ENCODE results near the gene POSTN. TPM values are rescaled to one million over a fixed set of nuclear protein-coding genes. Genes with fewer than 3 reads are reported as not detected.

The POSTN gene
- total RNA-seq, 2 experiments from 2014 or later, result not detected

DNA sequence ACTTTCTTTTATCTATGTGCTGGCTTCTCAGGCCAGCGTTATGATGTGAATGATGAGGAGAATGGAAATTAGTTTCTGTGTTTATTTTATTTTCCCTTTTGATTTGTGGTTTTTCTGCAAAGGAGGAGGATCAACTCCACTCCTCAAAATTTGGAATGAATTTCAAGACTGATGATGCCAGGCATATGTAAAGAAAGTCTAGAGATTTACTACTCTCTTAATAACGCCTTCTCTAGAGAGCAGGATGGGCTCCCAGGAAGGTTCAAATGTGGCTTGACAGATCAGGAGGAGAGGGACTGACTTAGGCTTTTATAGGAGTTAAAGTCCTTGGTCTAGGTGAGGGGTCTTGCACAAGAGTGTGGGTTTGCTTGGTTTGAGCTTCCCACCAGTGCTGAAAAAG, 15.1 kb upstream of the POSTN start:
- Mint-ChIP-seq H3K36me3 (ENCODE audit: low read depth) (no peaks in the 10 kb centered on the region), H3K27ac (no peak overlapping the region), H3K9me3 (no peaks in the 10 kb centered on the region), H3K27me3 (no peaks in the 10 kb centered on the region), H3K4me1 (ENCODE audit: low read depth) (no peaks in the 10 kb centered on the region), H3K4me3 (no peak overlapping the region)
- DNase-seq (no peak), ATAC-seq (no peak)
- ChIA-PET CTCF (no interaction called here), POLR2A (no interaction called here)
- intact Hi-C loops (cut with micrococcal nuclease), result no loop called here
- TF ChIP-seq, protein P1, sequence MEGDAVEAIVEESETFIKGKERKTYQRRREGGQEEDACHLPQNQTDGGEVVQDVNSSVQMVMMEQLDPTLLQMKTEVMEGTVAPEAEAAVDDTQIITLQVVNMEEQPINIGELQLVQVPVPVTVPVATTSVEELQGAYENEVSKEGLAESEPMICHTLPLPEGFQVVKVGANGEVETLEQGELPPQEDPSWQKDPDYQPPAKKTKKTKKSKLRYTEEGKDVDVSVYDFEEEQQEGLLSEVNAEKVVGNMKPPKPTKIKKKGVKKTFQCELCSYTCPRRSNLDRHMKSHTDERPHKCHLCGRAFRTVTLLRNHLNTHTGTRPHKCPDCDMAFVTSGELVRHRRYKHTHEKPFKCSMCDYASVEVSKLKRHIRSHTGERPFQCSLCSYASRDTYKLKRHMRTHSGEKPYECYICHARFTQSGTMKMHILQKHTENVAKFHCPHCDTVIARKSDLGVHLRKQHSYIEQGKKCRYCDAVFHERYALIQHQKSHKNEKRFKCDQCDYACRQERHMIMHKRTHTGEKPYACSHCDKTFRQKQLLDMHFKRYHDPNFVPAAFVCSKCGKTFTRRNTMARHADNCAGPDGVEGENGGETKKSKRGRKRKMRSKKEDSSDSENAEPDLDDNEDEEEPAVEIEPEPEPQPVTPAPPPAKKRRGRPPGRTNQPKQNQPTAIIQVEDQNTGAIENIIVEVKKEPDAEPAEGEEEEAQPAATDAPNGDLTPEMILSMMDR (IDR thresholded peaks at IDR 0.05), result no peak

GRCh38 chr13:37613236-37613635, 14.7 kb upstream of the POSTN start:
- POLR2A ChIA-PET, result no interaction called here
- CTCF ChIA-PET, result no interaction called here
- intact Hi-C loops (cut with micrococcal nuclease), result no loop called here
- TF ChIP-seq, protein P1 (IDR thresholded peaks at IDR 0.05), result no peak
- Mint-ChIP-seq H3K27ac (no peak overlapping the region), H3K9me3 (no peaks in the 10 kb centered on the region), H3K27me3 (no peaks in the 10 kb centered on the region), H3K4me1 (ENCODE audit: low read depth) (no peaks in the 10 kb centered on the region), H3K36me3 (ENCODE audit: low read depth) (no peaks in the 10 kb centered on the region), H3K4me3 (no peak overlapping the region)
- ATAC-seq (no peak), DNase-seq (no peak)

GRCh38 chr13:37608750-37609339, 10.3 kb upstream of the POSTN start:
- ChIA-PET CTCF (no interaction called here), POLR2A (no interaction called here)
- intact Hi-C loops (cut with micrococcal nuclease), result no loop called here
- Mint-ChIP-seq H3K27me3 (no peaks in the 10 kb centered on the region), H3K27ac (no peak overlapping the region), H3K36me3 (ENCODE audit: low read depth) (no peaks in the 10 kb centered on the region), H3K9me3 (peaks cover 5% of the 10 kb centered on the region), H3K4me3 (no peak overlapping the region), H3K4me1 (ENCODE audit: low read depth) (no peaks in the 10 kb centered on the region)
- TF ChIP-seq, protein P1 (IDR thresholded peaks at IDR 0.05), result no peak
- ATAC-seq (no peak), DNase-seq (no peak)

DNA sequence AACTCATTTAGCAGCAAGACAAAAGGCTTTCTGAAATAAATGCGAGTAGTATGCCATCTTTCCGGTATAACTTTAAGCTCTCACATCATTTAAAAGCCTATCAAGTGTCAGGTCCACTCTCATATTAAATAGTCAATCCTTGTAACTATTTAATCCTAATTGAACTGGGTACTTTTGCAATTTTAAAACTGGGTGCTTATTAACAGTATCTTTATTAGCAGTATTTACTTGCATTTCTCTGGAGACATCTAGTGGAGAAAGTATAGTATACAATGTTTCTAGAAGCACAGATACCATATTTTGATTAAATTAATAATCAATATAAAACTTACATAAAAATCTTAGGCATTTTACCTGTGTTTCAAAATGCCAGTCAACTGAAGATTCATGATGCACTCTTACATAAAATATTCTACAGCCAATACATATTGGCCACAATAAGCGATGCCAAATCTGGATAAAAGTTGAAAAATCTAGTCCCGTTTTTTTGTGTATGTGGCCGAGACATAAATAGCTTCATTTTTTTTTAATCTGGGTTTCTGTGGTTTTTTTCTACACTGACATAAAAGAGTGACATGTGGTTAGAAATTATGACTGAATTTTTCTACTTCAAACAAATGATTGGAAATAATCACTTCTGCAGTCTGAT, 4.3 kb upstream of the POSTN start:
- TF ChIP-seq, protein P1 (IDR thresholded peaks at IDR 0.05), result peak; percentile 21
- CTCF ChIA-PET, result interaction anchor here (1.2 kb wide), 1 partner anchor 11 kb away, joined by 3 read pairs; no protein-coding TSS in a partner anchor
- Mint-ChIP-seq H3K27me3 (no peaks in the 10 kb centered on the region), H3K4me3 (no peak overlapping the region), H3K36me3 (ENCODE audit: low read depth) (no peaks in the 10 kb centered on the region), H3K27ac (no peak overlapping the region), H3K9me3 (peaks cover 5% of the 10 kb centered on the region), H3K4me1 (ENCODE audit: low read depth) (no peaks in the 10 kb centered on the region)
- ATAC-seq (no peak), DNase-seq (no peak)
- intact Hi-C loops (cut with micrococcal nuclease), result no loop called here
- POLR2A ChIA-PET, result no interaction called here

DNA sequence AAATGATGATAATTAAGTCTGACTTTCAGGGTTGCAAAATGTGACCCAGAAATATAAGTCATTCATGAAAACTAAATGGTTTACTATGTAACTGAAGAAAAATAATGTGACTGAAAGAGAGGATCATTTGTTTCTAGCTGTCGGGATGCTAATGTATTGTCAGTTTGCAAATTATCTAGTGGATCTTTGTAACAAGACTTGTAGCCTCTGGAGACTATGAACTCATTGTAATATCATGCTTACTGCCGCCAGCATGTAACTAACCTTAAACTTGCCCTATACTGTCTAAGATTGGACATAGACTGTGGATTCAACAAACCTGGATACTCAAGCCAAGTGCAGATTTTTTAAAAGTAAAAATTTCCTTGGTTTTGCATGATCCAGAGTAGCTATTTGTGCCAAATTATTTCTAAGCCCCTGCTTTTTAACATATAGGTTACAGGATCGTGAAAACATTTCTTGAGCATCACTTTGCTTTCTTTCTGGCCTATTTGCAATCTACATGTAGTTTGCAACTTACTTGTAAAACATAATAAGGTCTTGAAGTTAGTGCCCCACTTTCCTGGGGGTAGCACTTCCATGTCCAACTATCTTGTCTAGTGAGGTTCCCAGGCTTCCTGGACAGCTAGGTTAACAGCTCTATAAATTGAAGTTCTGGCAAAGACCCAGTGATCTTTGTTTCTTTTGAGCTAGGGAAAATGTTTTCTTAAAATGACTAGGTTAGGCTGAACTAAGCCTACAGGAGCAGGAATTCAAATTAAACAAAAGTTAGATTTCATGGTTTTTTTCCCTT, 3.3 kb upstream of the POSTN start:
- POLR2A ChIA-PET, result no interaction called here
- CTCF ChIA-PET, result interaction anchor here (1.2 kb wide), 1 partner anchor 10 kb away, joined by 3 read pairs; no protein-coding TSS in a partner anchor
- H3K27me3 Mint-ChIP-seq, result no peaks in the 10 kb centered on the region
- no peak overlapping the region for H3K27ac Mint-ChIP-seq
- H3K4me3 Mint-ChIP-seq, result no peak overlapping the region
- TF ChIP-seq, protein P1 (IDR thresholded peaks at IDR 0.05), result no peak
- DNase-seq (no peak), ATAC-seq (no peak)
- no peaks in the 10 kb centered on the region for H3K4me1 Mint-ChIP-seq (ENCODE audit: low read depth)
- H3K9me3 Mint-ChIP-seq, result no peaks in the 10 kb centered on the region
- intact Hi-C loops (cut with micrococcal nuclease), result no loop called here
- no peaks in the 10 kb centered on the region for H3K36me3 Mint-ChIP-seq (ENCODE audit: low read depth)

All from activated CD8-positive, alpha-beta T cell treated with anti-CD3 and anti-CD28 coated beads for 36 hours (primary cell).